OCI-LY3 (cell line): ENCODE measurements around the gene ZFYVE9.

Experiments
- H2AFZ ChIP-seq: fragments of 200-600, 300-600 bp; shearing (Covaris generic); 2 replicates; pipeline ENCODE4 v1.6.0; 2014; ENCODE audit warnings: antibody characterized with exemption, low read depth, low read length
- H3K27ac ChIP-seq: fragments of 200-600, 300-600 bp; sonication (generic); 2 replicates; pipeline ENCODE4 v1.5.1; 2014; ENCODE audit warnings: mild to moderate bottlenecking, low read length, moderate library complexity, mixed read lengths
- H3K27me3 ChIP-seq: fragments of 200-600, 300-600 bp; sonication (generic); 2 replicates; pipeline ENCODE4 v1.6.1; 2014; ENCODE audit warnings: low read depth, low read length, mixed read lengths
- H3K36me3 ChIP-seq: fragments of 200-600, 300-600 bp; sonication (generic); replicated peaks from 2 replicates; pipeline ENCODE3; 2014; ENCODE audit warnings: low read depth, low read length, mixed read lengths
- H3K4me1 ChIP-seq: fragments of 300-600, 200-600 bp; sonication (generic); 2 replicates; pipeline ENCODE4 v1.6.1; 2014; ENCODE audit warnings: low read length, mixed read lengths
- H3K4me2 ChIP-seq: fragments of 200-600, 300-600 bp; sonication (generic); 2 replicates; pipeline ENCODE4 v1.6.1; 2014; ENCODE audit warnings: low read length, mixed read lengths
- H3K4me3 ChIP-seq: fragments of 300-600, 200-600 bp; sonication (generic); 2 replicates; pipeline ENCODE4 v1.5.1; 2014; ENCODE audit warnings: antibody characterized with exemption, mild to moderate bottlenecking, low read length, moderate library complexity
- H3K79me2 ChIP-seq: fragments of 300-600, 200-600 bp; shearing (Covaris generic); 2 replicates; pipeline ENCODE4 v1.6.1; 2014; ENCODE audit warnings: mild to moderate bottlenecking, low read length, mixed read lengths
- H3K9ac ChIP-seq: fragments of 300-600, 200-600 bp; shearing (Covaris generic); 2 replicates; pipeline ENCODE4 v1.6.0; 2014; ENCODE audit warnings: mild to moderate bottlenecking, low read length, moderate library complexity
- H3K9me3 ChIP-seq: fragments of 200-600, 300-600 bp; shearing (Covaris generic); 2 replicates; pipeline ENCODE4 v1.6.1; 2014; ENCODE audit warnings: low read length, mixed read lengths; ENCODE audit not compliant: insufficient read depth
- H4K20me1 ChIP-seq: fragments of 200-600, 300-600 bp; sonication (generic); 2 replicates; pipeline ENCODE4 v1.6.1; 2016; ENCODE audit warnings: low read length, mixed read lengths; ENCODE audit not compliant: insufficient read depth
- CTCF ChIP-seq: fragments of 200-600, 300-600 bp; sonication (generic); IDR thresholded peaks from 2 replicates; pipeline ENCODE4 v1.5.1; 2014; ENCODE audit warnings: antibody characterized with exemption, low read length, low read depth
- EZH2phosphoT487 ChIP-seq: fragments of 200-600 bp; shearing (Covaris generic); IDR thresholded peaks from 2 replicates; pipeline ENCODE4 v1.6.1; 2018; ENCODE audit warnings: antibody characterized with exemption, mixed run types, low read depth

Gene ZFYVE9

GRCh38 chr1:52328615-52329014 lies 186.7 kb downstream of the ZFYVE9 start:
- TF ChIP-seq CTCF (no peak), EZH2phosphoT487 (no peak)
- Histone ChIP-seq H2AFZ (no peak overlapping the region), H3K27me3 (no peaks in the 10 kb centered on the region), H3K9ac (no peak overlapping the region), H3K4me3 (no peak overlapping the region), H3K27ac (no peak overlapping the region), H3K4me1 (no peaks in the 10 kb centered on the region), H3K36me3 (no peaks in the 10 kb centered on the region), H3K9me3 (no peaks in the 10 kb centered on the region), H3K4me2 (no peak overlapping the region), H3K79me2 (no peaks in the 10 kb centered on the region), H4K20me1 (no peaks in the 10 kb centered on the region)

- H3K27me3 ChIP-seq = no peaks in the 10 kb centered on the region
- no peak overlapping the region for H2AFZ ChIP-seq
- TF ChIP-seq EZH2phosphoT487 (no peak), CTCF (no peak)
- no peaks in the 10 kb centered on the region for H4K20me1 ChIP-seq
- H3K27ac ChIP-seq = no peak overlapping the region
- H3K9ac ChIP-seq = no peak overlapping the region
- H3K4me3 ChIP-seq = no peak overlapping the region
- no peaks in the 10 kb centered on the region for H3K9me3 ChIP-seq
- H3K36me3 ChIP-seq = no peaks in the 10 kb centered on the region
- no peaks in the 10 kb centered on the region for H3K79me2 ChIP-seq
- H3K4me2 ChIP-seq = no peak overlapping the region
- H3K4me1 ChIP-seq = no peaks in the 10 kb centered on the region
These were observed 190.5 kb downstream of the ZFYVE9 start for GRCh38 chr1:52332411-52332810.

GRCh38 chr1:52334906-52335528 lies 193.1 kb downstream of the ZFYVE9 start:
- Histone ChIP-seq H2AFZ (no peak overlapping the region), H4K20me1 (no peaks in the 10 kb centered on the region), H3K27me3 (no peaks in the 10 kb centered on the region), H3K27ac (no peak overlapping the region), H3K9me3 (no peaks in the 10 kb centered on the region), H3K79me2 (no peaks in the 10 kb centered on the region), H3K4me2 (no peak overlapping the region), H3K9ac (no peak overlapping the region), H3K4me3 (no peak overlapping the region), H3K36me3 (no peaks in the 10 kb centered on the region), H3K4me1 (no peaks in the 10 kb centered on the region)
- TF ChIP-seq EZH2phosphoT487 (no peak), CTCF (no peak)

- Histone ChIP-seq H3K4me3 (no peak overlapping the region), H2AFZ (no peak overlapping the region), H3K9ac (no peak overlapping the region), H3K36me3 (no peaks in the 10 kb centered on the region), H3K27ac (no peak overlapping the region), H4K20me1 (no peaks in the 10 kb centered on the region), H3K9me3 (no peaks in the 10 kb centered on the region), H3K4me1 (no peaks in the 10 kb centered on the region), H3K4me2 (no peak overlapping the region), H3K79me2 (no peaks in the 10 kb centered on the region), H3K27me3 (no peaks in the 10 kb centered on the region)
- TF ChIP-seq CTCF (no peak), EZH2phosphoT487 (no peak)
These were observed 195.6 kb downstream of the ZFYVE9 start for GRCh38 chr1:52337439-52337838.
